K562 treated with DMSO at 1 percent for 4 hours (cell line): ENCODE measurements around the gene FILIP1. TPM values are rescaled to one million over a fixed set of nuclear protein-coding genes. Genes with fewer than 3 reads are reported as not detected.

Experiments
- total RNA-seq: library from RNA; unstranded; fragments of 300-600 nt; gene quantifications from 2 replicates; pipeline ENCODE4 v1.2.3, GENCODE V29; 2022; ENCODE audit not compliant: insufficient read depth

The FILIP1 gene
- total RNA-seq: 0.18 and 0.29 TPM in 2 replicates

GRCh38 chr6:75493400-75494064 lies at the start of gene FILIP1:
TSS of gene FILIP1 (minus strand) at chr6:75493800. CDS start at chr6:75414972, 78,828 bp downstream.

GRCh38 chr6:75284632-75285282 lies 208.8 kb downstream of the FILIP1 start, which contains the start of gene TMEM30A:
TSS of gene TMEM30A (minus strand) at chr6:75284792. CDS start at chr6:75284638, 154 bp downstream.

GRCh38 chr6:75243333-75244062 lies 250.1 kb downstream of the FILIP1 start, which contains the start of gene COX7A2:
TSS of gene COX7A2 (minus strand) at chr6:75243801. CDS start at chr6:75243734, 67 bp downstream.

Other genes starting within 250 kb of the FILIP1 start
- 306 and 310 TPM in 2 replicates for gene COX7A2, start 250.0 kb downstream of the FILIP1 start, total RNA-seq
- 27.5 and 27.9 TPM in 2 replicates for gene TMEM30A, start 209.0 kb downstream of the FILIP1 start, total RNA-seq
- 17.9 and 23.6 TPM in 2 replicates for gene SENP6, start 108.1 kb upstream of the FILIP1 start, total RNA-seq